GM19328 (cell line): ENCODE measurements around the gene EGFLAM.
"Not testable (repeated sequence)": the region's sequence is repeated elsewhere in the genome, so short reads cannot be mapped to it uniquely, and the experiment has no call there.

Experiments
- ATAC-seq: cut with Tn5 transposase; IDR thresholded peaks from one replicate; pipeline ENCODE4 v1.9.1; 2021; ENCODE audit warnings: mild to moderate bottlenecking, moderate library complexity; ENCODE audit not compliant: unreplicated experiment

The EGFLAM gene

DNA sequence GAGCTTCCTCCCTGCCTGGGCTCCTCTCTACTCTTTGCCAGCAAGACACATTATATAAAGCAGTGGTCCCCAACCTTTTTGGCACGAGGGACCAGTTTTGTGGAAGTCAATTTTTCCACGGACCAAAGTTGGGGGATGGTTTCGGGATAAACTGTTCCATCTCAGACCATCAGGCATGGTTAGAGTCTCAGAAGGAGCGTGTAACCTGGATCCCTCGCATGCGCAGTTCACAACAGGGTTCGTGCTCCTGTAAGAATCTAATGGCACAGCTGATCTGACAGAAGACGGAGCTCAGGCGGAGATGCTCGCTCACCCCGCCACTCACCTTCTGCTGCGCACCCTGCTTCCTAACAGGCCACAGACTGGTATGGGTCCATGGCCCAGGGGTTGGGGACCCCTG lies 155.3 kb downstream of the EGFLAM start:
- no peak for ATAC-seq

DNA sequence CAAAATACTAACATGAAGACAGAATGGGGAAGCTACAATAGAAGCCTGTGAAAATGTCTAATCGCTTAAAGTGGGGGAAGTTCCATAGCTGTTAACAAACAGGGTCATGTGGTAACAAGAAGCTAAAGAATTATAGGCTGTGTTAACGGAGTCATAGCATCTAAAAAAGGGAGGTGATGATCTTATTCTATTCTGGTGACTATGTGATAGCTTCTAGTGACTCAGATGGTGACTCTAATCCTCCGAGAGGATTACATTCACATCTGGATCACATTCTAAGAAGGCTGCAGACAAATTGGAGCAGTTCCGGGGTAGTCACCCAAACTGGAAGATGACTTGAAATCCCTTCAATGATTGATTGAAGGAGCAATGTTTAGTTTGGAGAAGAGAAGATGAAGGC lies 156.0 kb downstream of the EGFLAM start:
- ATAC-seq, result no peak

DNA sequence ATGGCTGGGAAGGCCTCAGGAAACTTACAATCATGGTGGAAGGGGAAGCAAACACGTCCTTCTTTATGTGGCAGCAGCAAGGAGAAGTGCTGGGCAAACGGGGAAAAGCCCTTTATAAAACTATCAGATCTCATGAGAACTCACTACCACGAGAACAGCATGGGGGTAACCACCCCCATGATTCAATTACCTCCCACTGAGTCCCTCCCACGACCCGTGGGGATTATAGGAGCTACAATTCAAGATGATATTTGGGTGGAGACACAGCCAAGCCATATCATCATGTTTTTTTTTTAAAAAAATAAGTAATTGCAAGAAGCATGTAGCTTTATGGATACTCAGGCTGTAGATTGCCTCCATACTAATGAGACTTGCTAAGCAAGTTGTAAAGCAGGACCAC lies 157.4 kb downstream of the EGFLAM start:
- not testable (repeated sequence) for ATAC-seq

DNA sequence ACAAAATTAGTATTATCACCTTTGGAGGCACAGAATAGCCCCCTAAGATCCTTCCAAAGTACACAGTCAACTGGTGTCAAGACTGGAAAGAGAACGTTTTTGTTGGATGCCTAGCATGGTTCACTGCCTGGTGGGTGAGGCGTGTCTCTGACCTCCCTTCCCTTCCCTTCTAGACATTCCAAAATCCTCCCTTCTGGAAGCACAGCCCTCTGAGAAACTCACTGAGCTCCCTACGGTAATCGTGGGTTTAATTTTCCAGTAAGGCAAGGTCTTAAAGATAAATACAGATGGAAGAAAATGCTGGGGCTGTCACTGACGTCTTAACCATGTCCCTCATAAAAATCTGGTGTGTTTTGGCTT lies 159.3 kb downstream of the EGFLAM start:
- ATAC-seq, result no peak

DNA sequence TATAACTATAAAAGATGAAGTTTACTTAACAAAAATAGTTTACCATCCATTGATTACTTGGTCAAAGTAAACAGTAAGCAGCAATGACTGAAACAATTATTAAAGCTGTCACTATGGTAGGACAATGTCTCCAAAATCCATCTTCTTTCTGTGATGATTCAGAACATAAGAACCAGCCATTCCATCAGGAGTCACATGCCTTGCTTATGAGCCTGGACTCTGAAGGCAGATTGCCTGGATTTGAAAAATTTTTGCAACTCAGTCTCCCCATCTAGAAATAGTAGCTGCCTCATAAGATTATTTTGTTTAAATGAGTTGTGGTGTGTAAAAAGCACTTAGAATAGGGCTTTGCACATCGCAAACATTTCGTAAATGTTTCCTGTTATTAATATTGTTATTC lies 161.9 kb downstream of the EGFLAM start:
- ATAC-seq, result no peak

DNA sequence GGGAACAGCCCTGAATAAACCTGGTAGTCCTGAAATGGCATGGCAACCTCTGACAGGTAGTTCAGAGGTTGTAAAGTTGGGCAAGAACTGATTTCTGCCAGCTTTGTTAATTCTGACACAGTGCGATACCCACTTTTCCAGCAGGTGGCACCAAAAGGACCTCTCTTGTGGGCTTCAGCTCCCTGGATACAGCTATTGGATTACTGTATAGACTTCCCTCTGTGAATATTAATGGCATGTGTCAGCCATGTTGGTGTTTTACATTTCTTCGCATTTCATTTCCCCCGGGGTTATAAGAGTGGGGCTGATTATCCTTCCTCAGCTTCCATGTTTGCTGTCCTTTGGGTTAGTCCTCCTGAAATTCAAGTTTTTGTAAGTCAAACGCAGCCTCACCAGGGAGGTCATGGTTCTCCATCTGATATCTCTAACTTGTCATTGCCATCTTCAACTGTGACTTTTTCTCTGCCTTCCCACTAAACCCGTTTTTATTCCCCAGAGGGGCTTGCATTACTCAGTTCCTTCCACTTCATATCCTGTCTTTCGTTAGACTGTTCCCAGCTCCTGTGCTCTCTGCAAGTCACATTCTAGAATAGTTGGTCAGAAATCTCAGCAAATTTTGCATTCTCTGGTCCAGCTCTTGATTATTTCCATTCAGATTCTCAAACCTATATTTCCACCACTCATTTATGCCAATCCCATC lies 162.5 kb downstream of the EGFLAM start:
- ATAC-seq, result no peak

DNA sequence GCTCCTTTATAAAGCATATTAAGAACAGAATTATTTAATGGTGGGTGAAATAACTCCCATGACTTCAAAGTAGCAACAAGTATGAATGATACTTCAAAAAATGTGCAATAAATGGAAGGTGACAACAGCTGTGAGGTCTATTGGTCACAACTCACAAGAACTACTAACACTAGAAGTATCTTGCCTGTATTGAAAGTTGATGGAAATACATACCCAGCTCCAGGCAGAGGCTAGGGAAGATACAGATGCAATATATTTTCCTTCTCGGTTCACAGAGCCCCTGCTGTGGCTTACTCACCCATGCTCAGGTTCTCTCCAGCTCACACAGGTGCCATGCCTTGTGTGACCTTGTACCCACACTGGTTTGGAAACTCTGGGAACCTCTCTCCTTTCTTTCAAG lies 164.3 kb downstream of the EGFLAM start:
- ATAC-seq, result no peak

DNA sequence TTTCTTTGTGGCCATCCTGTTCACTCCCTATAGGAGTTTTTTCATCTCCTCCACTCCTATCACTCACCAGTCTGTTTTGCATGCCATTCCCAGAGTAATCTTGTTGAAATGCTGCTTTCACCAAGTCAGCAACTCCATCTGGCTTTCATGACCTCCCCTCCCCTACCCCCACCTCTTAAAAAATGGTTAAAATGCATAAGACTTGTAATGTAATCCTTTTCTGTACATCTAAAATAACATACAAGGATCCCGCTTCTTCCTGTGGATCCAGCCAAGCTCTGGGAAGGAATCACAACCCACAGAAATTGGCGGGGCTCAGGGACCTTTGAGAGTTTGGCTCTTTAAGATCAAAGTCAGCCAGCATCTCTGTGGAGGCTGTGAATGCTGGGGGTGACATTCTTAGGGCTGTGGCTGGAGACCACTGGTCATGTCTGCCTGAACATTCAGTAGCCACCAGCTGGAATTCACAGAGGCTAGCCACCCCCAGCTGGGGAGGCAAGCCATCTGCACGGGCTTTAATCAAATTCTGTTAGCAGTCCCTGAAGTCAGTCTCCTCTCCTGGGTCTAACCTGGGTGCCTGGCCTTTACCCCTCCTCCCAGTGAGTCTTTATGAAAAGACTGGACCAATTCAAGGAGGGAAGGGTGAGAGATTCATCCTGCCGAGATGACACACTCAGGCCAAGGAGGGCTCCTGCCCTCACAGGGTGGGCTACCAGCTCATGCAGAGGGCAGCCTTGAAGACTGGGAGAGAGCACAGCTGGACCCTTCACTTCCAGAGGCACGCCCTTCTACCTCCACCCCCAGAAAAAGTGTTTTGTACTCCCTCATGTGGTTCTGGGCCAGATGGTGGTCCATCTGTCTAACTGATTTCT lies 165.2 kb downstream of the EGFLAM start:
- ATAC-seq, result no peak

DNA sequence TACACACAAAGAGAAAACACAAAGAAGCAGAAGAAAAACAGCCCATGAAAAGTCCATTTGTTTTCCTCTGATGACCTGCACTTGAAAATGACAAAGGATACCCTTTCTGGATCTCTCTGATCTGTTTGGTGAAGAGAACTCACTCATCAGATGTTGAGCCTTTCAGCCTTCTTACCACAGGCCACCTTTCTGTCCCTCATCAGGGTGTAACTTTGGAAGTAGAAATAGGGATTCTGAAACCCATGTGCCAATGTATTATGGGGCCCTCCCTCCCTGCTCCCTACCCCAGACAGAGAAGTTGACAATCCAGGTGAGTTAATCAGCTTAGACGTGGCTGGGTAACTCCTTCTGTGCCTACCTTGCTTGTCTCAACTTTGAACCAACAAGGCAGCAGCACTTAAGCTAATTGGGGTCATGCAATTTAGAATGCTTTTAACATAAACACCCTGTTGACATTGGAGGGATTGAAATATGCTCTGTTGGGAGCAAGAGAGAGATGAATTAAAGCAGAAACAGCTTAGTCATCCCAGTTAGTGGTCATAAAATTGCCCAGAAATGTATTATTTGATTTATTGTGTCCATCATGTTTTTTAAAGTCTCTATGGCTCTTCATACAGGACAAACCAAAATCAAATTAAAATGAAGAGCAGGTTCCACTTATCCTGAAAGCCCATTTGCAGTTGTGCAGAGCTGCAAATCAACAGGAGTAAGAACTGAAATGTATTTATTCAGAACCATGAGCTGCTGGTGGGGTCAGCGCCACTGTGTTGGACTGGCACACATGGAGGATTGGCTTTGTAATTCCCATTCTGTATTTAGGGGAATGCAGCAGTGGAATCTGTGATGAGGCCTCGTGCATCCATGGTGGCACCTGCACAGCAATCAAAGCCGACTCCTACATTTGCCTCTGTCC lies 166.0 kb downstream of the EGFLAM start:
- no peak for ATAC-seq

DNA sequence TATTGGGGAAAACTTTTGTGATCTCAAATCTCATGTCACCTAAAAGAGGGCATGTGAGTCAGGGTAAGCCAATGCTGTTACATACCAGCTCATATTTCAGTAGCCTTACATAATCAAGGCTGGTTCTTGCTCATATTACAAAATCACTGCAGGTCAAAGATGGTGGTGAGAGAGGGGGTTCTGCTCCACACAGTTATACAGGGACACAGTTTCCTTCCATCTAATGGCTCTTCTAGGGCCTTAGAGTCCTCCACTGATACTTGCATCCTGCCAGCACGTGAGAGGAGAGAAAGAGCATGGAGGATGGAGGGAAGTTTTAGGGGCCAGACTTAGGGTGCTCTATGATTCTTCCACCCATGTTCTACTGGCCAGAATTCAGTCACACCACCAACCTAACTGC lies 168.1 kb downstream of the EGFLAM start:
- ATAC-seq, result no peak

DNA sequence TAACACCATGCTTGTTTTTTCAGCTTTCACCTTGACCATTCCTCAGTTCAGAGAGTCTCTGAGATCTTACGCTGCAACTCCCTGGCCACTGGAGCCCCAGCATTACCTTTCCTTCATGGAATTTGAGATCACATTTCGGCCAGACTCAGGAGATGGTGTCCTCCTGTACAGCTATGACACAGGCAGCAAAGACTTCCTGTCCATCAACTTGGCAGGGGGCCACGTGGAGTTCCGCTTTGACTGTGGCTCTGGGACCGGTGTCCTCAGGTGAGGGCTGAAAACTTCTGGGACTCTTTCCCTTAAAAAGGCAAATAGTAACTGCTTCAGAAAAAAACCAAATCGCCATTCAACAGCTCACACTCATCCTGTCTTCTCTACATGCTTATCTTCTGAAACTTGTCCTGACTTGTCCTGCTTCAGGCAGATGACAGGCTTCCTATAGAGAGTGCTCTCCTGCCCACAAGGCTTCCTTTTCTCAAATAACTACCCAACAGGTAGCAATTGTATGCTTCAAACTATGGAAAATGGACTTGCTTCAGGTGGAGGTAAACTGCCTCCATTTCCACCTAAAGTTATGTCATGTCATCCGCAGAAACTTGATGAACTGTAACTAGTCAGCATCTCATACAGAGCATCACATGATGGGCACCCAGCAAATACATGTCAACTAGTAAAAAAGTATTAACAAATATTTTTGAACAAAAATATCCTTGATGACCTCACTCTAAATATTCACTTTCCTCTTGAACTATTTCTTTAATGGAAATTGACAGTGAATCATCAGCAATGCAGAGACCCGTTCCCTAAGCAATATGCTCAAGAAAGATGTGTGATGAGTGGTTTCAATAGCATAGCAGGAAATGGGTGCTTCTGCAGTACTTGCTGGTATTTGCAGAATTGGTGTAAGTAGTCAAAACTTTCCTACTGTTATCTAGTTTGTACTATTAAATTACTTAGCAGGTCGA lies 168.9 kb downstream of the EGFLAM start:
- no peak for ATAC-seq

DNA sequence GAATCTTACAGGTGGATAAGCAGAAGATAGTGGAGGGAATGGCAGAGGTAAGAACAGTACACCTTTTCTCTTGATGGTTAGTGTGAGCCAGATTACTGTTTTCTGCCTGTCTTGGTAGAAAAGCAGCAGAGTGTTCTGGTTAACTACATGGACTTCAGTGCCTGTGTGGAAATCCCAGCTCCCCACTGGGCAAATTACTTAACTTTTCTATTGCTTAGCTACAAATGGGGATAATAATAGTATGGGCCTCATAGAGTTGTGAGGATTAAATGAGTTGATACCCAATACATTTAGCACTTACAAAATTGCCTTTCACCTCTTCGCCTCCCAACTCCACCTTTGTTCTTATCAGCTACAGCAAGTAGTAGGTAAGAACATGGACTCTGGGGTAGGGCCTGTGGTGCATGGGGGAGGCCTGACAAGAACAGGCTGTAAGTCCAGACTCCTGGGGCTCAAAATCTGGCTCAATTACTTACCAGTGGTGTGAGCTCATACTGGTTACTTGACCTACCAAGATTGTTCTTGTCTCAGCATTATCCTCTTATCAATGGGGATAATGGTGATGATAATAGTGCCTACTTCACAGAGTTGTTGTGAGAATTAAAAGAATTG lies 173.0 kb downstream of the EGFLAM start:
- no peak for ATAC-seq

DNA sequence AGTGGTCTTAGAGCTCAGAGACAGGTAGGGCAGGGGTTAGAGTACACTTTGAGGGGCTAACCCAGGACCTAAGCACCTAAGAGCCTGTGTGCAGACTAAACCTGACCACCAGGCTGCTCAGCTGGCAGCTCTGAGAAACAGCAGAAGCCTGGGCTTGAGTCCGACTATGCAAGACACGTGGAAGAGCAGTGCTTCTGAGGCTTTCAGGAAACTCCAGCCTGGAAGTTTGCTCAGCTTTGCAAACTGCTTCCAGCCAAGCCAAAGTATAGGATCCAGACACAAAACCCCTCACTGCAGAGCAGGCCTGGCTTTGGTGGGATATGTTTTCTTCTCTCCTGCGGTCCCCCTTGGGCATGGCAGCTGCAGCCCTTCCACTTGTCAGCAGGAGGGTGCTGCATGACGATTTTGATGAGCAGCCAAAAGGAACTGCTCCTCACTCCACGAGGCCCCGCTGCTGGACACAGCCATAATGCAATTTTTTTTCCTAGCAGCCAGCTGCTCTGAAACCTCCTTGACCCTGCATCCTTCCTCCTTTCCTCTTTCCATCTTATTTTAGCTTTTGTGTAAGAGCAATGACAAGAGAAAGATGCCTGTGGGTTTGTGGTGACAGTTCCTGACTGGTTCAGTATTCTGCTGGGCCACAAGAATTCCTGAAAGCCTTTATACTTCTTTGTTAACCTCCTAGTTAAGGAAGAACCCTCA lies 175.0 kb downstream of the EGFLAM start:
- ATAC-seq, result no peak

DNA sequence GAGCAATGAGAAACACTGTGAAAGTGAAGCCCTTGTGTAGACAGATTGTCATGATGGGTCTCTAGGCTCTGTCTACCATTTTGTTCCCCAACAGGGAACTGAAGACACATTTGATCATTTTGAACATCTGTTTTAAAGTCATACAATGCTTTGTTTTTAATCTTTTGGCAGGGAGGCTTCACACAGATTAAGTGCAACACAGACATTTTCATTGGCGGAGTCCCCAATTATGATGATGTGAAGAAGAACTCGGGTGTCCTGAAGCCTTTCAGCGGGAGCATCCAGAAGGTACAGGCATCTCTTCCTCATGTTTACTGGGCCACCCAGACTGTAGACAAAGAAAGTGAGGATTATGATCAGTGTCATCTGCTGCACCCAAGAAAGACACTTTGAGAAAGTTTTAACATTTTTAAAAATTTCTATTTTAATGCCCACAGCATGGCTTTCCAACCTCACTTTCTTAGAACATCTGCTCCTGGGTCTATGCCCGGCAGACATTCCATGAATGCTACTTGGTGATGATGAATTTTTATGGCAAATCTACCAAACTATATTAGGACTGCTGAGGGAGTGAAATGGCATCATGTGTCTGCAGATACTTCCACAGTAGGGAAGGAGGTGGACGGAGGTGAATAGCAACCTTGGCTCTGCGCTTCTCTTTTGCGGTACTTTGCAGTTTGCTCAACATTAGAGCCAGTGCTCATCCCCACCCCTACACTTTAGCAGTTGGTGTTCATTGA lies 176.8 kb downstream of the EGFLAM start:
- ATAC-seq, result no peak

DNA sequence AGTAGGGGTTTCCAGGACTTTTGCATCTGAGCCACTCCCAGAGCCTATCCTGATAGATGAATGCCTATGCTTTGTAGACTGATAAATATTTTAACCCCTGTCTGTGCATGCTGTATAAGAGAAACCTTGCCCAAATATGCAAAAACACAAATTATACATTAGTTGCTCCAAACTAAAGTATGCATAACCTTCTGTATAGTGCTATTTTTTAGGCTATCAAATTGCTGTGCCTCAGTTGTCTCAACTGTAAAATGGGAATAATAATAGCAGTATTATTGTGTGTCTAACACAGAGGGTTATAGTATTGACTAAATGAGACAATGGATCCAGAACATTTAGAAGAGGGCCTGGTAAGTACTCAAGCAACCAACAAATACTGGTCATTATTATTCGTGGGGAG lies 180.4 kb downstream of the EGFLAM start:
- no peak for ATAC-seq

DNA sequence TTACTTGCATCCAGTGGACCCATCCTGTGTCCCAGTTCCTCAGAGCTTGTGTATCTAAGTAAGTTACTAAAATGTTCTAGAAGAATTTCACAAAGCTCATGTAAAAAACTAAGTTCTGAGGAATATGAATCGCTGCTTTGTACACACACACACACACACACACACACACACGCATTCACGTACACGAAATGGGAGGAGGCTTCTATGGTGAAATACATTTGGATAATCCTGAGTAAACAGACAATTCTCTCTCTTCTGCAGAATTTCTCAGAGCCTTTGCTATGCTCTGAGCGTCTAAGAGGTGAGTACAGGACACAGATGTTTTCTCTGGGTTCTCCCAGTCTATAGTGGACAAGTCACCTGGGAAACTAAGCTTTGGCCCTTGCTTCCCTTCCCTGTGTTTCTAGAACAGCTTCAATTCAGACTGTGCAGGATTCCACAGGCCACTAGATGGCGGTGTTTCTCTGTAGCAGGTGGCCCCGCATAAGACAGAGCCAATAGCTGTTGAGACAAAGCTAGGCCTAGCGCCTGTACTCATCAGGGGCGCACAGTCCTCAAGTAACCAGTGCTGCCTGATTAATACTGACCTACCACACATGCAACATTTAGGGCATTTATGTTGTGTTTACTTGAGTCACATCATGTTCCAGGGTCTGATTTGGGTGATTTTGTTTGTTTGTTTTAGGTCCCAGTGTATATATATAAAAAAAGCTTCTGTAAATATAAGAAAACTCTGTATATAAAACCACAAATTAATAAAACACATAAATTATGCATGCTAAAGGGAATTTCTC lies 183.3 kb downstream of the EGFLAM start:
- ATAC-seq, result peak; percentile 100

DNA sequence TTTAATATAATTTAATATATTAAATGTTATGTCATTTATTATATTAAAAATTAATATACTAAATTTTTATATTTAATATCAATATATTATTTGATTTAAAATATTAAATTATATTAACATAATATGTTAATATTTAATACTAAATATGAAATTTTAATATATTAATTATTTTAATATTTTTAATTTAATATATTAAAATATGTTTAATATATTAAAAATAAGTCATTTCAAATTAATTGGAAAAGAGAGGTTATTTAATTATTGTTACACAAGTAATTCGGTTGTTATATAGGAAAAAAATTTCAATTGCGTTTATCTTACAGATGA lies 183.9 kb downstream of the EGFLAM start:
- ATAC-seq, result no peak

DNA sequence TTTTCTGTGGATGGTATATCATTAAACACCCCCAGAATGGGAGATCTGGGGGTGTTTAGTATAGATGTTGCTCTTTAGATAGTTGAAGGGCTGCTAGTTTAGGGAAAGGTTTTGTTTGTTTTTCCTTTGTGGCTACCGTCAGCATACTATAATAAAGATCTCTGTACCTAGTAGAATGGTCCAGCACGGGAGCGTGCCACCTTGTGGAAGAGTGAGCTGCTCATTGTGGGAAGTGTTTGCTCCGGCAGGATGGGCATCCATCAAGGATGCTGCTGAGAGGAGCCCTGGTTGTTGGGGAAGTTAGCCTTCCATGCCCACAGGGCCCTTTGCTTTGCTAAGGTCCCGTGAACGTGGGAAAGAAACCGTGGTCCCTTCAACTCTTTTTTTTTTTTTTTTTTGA lies 185.0 kb downstream of the EGFLAM start:
- ATAC-seq, result no peak
